Myocyte (in vitro differentiated cells): ENCODE measurements around the gene THEM4. TPM values are rescaled to one million over a fixed set of nuclear protein-coding genes. Genes with fewer than 3 reads are reported as not detected.
A peak's percentile ranks its signal among the peaks of the same experiment; 100 is the strongest.
"Not testable (repeated sequence)": the region's sequence is repeated elsewhere in the genome, so short reads cannot be mapped to it uniquely, and the experiment has no call there.

Source experiments
- DNase-seq: peaks from one replicate; pipeline ENCODE4 v3.0.0-alpha.2; 2012; ENCODE audit warnings: low read depth
- total RNA-seq: library from RNA; depleted of rRNA; stranded (reverse); fragments of >200 nt; gene quantifications from 2 replicates; pipeline ENCODE4 v1.2.3, GENCODE V29; 2014

The THEM4 gene
- total RNA-seq, 1 donor from 2014 or later = 12.2 TPM

DNA sequence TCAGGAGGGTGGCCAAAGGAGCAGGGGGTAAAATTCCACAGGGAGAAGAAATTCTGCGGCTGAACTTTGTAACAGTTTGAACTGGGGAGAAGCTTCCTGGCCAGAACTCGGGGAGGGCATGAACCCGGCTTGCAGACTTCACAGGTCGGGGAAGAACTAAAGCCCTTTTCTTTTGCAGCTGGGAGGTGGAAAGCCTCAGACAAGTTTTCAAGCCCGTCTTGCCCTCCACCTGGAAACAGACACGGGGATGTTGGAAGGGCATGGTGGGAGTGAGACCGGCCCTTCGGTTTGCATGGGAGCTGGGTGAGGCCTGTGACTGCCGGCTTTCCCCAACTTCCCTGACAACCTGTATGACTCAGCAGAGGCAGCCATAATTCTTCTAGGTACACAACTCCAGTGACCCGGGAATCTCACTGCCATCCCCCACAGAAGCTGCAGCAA lies 11.3 kb downstream of the THEM4 start:
- no peak for DNase-seq

- no peak for DNase-seq
Observed at GRCh38 chr1:151893176-151893924, 16.0 kb downstream of the THEM4 start.

DNA sequence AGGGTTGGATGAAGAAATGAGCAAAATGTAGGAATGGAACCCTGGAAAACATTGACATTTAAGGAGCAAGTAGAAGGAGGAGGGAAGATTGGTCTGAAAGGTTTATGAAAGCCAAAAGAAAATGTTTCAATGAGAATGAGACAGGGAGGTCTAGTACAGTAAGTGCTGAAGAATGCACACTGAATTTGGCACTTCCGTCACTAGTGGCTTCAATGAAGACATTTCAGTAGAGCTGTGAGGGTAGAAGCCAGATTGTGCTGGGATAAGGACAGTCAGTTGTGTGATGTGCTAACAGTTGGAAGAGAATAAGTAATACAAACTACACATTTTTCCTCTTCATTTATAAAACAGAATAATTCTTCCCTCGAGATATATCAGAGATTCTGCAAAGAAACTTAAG lies 17.1 kb downstream of the THEM4 start:
- DNase-seq = no peak

- no peak for DNase-seq
Observed at GRCh38 chr1:151891512-151891911, 17.8 kb downstream of the THEM4 start.

DNA sequence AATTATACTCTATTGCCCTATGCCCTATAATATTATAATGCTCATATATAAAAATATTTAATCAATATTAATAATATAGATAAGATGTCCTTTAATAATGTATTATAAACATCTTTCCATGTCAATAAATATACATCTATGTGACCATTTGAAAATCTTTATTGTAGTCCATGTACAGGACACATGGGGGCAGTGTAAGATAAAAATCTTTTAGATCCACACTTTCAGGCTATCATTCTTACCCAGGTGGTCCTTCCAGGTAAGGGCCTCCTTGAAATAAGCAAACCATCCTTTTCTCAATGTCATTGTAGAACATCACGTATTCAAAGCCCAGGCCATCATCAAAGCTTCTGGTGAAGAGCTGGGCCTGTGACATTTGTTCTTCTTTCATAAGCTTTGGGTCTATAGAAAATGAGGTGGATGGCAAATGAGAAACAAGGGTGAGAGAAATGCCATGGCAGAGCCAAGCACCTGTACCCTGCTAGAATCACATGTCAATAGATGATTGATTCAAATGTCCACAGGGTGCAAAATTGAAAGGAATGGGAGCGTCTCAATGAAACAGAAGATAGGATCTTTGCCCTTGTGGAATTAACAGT lies 20.2 kb downstream of the THEM4 start:
- no peak for DNase-seq

- DNase-seq = peak; percentile 54
Observed at GRCh38 chr1:151887028-151887427, 22.3 kb downstream of the THEM4 start.

DNA sequence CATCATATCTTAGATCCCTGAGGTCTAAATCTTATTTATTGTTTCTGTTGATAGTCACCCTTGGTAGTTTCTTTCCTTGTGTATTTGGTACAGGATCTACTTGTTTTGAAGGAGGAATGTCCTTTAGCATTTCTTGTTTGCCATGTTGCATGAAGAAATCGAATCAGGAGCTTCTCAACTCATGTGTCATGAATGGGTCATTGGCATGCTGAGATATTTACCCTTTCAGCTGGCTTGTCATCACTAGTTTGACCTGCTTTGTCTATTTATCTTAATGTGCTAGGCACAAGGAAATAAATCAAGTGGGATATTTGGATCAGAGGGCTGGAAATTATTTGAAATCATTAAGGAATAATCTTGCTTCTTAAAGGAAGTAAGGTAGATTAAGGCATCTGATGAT lies 23.8 kb downstream of the THEM4 start:
- DNase-seq = no peak

DNA sequence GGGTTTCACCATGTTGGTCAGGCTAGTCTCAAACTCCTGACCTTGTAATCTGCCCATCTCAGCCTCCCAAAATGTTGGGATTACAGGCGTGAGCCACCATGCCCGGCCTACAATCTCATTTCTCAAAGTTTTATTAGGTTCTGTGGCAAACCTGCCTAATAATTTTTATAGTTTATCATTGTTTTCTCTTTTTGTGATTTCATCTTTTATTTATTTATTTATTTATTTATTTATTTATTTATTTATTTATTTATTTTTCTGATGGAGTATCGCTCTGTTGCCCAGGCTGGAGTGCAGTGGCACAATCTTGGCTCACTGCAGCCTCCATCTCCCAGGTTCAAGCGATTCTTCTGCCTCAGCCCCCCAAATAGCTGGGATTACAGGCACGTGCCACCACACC lies 24.4 kb downstream of the THEM4 start:
- not testable (repeated sequence) for DNase-seq

GRCh38 chr1:151884445-151884844 lies 24.9 kb downstream of the THEM4 start:
- not testable (repeated sequence) for DNase-seq

DNA sequence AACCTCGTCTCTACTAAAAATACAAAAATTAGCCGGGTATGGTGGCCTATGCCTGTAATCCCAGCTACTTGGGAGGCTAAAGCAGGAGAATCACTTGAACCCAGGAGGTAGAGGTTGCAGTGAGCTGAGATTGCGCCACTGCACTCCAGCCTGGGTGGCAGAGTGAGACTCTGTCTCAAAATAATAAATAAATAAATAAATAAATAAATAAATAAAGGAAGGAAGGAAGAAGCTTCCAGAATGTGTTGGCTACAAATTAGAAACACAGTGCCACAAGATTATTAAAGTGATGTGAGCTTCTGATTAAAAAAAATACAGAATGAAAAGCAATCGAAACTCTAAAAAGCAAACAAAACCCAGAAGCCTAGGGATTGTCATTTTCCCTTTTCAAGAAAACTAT lies 25.4 kb downstream of the THEM4 start:
- not testable (repeated sequence) for DNase-seq

DNA sequence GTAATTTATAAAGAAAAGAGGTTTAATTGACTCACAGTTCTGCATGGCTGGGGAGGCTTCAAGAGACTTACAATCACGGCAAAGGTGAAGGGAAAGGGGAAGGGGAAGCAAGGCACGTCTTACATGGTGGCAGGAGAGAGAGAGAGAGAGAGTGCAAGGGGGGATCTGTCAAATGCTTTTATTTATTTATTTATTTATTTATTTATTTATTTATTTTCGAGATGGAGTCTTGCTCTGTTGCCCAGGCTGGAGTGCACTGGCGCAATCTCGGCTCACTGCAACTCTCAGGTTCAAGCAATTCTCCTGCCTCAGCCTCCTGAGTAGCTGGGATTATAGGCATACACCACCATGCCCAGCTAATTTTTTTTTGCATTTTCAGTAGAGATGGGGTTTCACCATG lies 26.4 kb downstream of the THEM4 start:
- DNase-seq = not testable (repeated sequence)

DNA sequence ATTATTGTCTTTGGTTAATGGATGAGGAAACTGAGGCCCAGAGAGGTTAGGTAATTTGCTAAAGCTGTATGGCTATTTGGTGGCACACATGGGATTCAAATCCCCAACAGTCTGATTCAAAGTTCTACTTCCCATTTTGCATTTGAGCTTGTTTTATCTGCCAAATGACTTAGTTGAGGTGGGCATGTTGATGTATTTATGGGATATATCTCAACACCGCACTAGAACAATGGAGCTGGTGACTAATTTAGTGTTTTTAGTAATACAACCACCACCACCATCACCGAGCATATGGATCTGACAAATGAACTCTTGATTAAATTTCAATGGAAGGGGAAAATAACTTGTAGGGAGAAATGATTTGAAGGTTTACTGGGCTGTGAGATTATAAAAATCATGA lies 26.8 kb downstream of the THEM4 start:
- no peak for DNase-seq

DNA sequence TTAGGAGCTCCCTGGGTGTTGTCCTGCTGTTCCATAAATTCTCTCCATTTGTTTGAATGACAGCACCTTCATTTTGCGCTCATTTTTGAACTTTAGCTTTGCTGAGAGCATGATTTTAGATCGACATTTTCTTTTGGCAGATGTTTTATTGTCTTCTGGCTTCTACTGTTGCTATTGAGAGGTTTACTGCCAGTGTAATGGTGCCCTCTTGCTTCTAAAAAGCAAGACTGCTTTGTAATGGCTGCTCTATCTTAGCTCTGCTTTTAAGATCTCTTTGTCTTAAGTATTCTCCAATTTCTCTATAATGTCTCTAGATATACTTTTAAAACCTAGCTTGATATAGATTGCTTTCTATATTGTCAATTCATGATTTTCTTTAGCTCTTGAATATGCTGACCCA lies 27.8 kb downstream of the THEM4 start:
- no peak for DNase-seq

DNA sequence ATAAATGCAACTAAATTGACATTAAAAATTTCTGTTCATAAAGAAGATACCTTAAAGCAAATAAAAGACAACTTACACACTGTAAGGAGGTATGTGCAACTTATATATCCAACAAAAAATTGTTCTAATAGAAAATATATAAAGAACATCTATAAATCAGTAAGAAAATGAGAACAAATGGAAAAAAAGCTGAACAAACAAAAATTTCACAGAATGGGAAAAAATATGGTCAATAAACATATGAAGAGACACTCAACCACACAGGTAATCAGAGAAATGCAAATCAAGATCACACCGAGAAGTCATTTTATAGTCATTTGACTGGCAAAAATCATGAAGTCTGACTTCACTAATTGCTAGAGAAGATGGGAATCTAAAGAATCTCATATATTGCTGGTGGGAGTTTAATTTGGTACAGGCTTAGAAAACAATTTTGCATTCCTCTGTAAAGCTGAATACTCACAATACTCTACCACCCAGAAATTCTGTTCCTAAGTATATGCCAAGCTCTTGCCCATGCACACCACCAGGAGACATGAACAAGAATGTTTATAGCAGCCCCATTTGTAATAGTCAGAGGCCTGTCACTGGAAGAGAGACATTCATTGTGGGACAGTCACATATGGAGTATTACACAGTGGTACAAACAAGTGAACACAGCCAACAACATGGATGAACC lies 33.8 kb downstream of the THEM4 start:
- no peak for DNase-seq

- not testable (repeated sequence) for DNase-seq
Observed at GRCh38 chr1:151872776-151873175, 36.5 kb downstream of the THEM4 start.

DNA sequence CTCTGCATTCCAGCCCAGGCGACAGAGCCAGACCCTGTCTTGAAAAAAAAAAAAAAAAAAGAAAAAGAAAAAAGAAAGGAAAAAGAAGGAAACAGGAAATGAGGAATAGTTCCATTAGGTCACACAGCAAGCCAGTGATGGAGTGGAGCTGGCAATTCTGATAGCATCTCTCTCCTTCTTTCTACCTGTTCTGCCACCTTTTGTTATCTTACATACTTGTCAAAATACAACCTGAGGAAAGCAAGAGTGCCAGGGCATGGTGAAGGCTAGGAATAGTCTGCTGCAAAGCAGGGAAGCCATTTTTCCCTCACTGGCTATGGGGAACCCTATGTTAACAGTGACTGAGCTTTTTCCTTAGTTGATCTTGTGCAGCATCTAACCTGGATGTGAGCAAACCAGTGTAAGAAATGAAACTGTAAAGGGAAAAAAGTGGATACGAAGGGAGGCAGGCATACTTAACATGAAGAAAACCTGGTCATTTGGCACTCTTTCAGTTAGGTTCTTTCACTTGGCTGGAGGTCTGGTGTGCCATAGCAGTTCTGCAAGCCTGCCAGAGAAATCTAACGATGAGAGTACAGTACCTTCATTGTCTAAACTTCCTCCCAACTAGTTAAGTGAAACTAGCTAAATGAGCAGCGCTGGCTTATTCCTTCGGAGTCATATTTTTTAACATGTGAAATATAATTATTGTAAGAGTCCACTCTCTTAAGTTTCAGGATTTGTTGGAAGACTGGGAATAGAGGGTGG lies 37.9 kb downstream of the THEM4 start:
- no peak for DNase-seq

DNA sequence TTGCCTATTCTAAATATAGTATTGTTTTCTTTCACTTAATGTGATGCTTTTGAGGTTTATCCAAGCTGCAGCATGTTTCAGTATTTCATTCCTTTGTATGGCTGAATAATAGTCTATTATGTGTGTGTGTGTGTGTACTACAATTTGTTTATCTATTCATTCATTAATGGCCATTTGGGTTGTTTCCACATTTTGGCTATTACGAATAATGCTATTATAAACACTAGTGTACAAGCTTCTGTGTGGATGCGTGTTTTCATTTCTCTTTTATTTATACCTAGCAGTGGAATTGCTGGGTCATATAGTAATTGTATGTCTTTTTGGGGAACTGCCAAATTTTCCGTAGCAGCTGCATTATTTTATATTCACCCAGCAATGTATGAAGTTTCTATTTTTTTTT lies 40.8 kb downstream of the THEM4 start:
- no peak for DNase-seq

DNA sequence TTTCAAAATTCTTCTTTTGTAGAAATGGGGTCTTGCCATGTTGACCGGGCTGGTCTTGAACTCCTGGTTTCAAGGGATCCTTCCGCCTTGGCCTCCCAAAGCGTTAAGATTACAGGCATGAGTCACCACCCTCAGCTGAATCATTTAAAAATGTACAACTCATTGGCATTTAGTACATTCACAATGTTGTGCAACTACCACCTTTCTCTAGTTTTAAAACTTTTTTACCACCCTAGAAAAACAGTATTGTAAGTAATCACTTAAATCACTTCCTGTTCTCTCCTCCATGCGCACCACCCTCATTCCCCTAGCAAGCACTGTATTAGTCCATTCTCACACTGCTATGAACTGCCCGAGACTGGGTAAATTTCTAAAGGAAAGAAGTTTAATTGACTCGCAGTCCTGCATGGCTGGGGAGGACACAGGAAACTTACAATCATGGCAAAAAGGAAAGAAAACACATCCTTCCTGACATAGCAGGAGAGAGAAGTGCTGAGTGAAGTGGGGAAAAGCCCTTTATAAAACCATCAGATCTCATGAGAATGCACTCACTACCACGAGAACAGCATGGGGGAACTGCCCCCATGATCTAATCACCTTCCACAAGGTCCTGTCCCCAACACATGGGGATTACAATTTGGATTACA lies 41.4 kb downstream of the THEM4 start:
- no peak for DNase-seq

- no peak for DNase-seq
Observed at GRCh38 chr1:151867321-151867720, 42.0 kb downstream of the THEM4 start.

DNA sequence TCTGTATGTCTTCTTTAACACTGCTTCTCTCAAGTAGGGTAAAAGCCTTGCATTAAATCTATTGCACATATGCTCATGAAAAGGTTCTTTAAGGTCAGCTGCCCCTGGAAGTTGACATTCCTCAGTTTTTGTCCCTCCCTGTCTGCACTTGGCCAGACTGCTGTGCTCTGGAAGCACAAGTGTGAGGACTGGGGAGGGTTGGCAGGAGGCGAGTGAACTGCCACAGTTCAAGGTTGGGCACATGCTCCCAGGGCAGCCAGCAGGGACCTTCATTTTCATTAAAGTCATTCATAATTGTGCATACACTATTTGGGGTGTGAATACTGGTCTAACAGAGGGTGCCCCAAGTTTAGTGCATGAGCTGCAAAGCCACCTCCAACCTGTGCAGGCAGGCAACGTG lies 44.9 kb downstream of the THEM4 start:
- no peak for DNase-seq

DNA sequence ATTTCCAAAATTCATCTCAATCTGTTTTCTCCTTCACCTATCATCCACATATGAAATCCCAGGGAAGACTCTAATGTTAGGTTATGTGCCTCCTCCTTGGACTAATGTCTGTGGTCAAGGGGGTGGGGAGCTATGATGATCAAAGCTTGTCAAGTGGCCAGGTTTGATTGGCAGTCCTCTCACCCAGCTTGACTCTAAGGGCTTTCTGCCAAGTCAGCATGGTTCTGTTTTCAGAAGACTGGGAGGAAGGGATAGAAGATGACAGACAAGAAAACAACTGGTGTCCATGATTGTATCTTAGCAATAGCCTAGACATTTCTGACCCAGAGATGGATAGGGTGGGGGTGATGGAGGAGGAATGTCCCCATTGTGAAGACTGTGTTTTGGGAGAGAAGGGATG lies 46.7 kb downstream of the THEM4 start:
- DNase-seq = no peak
